Smooth muscle cell of the coronary artery (primary cell): ENCODE results near the gene PRAMEF14. TPM values are rescaled to one million over a fixed set of nuclear protein-coding genes. Genes with fewer than 3 reads are reported as not detected.

Source experiments
- total RNA-seq: library from RNA; depleted of rRNA; stranded (reverse); fragments of >200 nt; gene quantifications from 2 replicates; pipeline ENCODE4 v1.2.3, GENCODE V29; 2014; ENCODE audit warnings: low replicate concordance

The PRAMEF14 gene
- total RNA-seq, result not detected in 2 replicates

GRCh38 chr1:13347034-13347433, at the start of gene PRAMEF14:
TSS of gene PRAMEF14 (minus strand) at chr1:13347134. CDS start at chr1:13345314, 1,820 bp downstream.

GRCh38 chr1:13389332-13389731, 42.4 kb upstream of the PRAMEF14 start, which contains the start of gene PRAMEF17:
TSS of gene PRAMEF17 (plus strand) at chr1:13389632. CDS start at chr1:13389658, 26 bp downstream.

GRCh38 chr1:13315281-13315680, 31.7 kb downstream of the PRAMEF14 start, which contains the start of gene PRAMEF15:
TSS of gene PRAMEF15 (plus strand) at chr1:13315581. CDS start at chr1:13318408, 2,827 bp downstream.

GRCh38 chr1:13303239-13303638, 43.7 kb downstream of the PRAMEF14 start, which contains the start of gene PRAMEF33:
TSS of gene PRAMEF33 (plus strand) at chr1:13303539. CDS start at chr1:13305955, 2,416 bp downstream.

Other genes starting within 250 kb of the PRAMEF14 start
- gene HNRNPCL2, start 230.3 kb downstream of the PRAMEF14 start, total RNA-seq, result not detected in 2 replicates
- gene PRAMEF26, start 191.1 kb downstream of the PRAMEF14 start, total RNA-seq, result not detected in 2 replicates
- gene HNRNPCL4, start 181.5 kb downstream of the PRAMEF14 start, total RNA-seq, result not detected in 2 replicates
- not detected in 2 replicates for gene PRAMEF9, start 175.3 kb downstream of the PRAMEF14 start, total RNA-seq
- gene PRAMEF13, start 145.7 kb downstream of the PRAMEF14 start, total RNA-seq, result not detected in 2 replicates
- not detected in 2 replicates for gene PRAMEF18, start 121.0 kb downstream of the PRAMEF14 start, total RNA-seq
- not detected in 2 replicates for gene PRAMEF5, start 92.9 kb downstream of the PRAMEF14 start, total RNA-seq
- gene PRAMEF8, start 62.0 kb downstream of the PRAMEF14 start, total RNA-seq, result not detected in 2 replicates
- not detected in 2 replicates for gene PRAMEF33, start 43.6 kb downstream of the PRAMEF14 start, total RNA-seq
- not detected in 2 replicates for gene PRAMEF15, start 31.6 kb downstream of the PRAMEF14 start, total RNA-seq
- not detected in 2 replicates for gene PRAMEF19, start 24.8 kb upstream of the PRAMEF14 start, total RNA-seq
- gene PRAMEF17, start 42.5 kb upstream of the PRAMEF14 start, total RNA-seq, result not detected in 2 replicates
- not detected in 2 replicates for gene PRAMEF20, start 63.3 kb upstream of the PRAMEF14 start, total RNA-seq
- gene LRRC38, start 166.9 kb upstream of the PRAMEF14 start, total RNA-seq, result 0.12 and 0.38 TPM in 2 replicates
- 0.23 and 51.0 TPM in 2 replicates for gene PDPN, start 236.7 kb upstream of the PRAMEF14 start, total RNA-seq